Neuronal stem cell (in vitro differentiated cells): ENCODE measurements around the gene CFC1. TPM values are rescaled to one million over a fixed set of nuclear protein-coding genes. Genes with fewer than 3 reads are reported as not detected.
"Not testable (repeated sequence)": the region's sequence is repeated elsewhere in the genome, so short reads cannot be mapped to it uniquely, and the experiment has no call there.

Experiments used
- DNase-seq: peaks from one replicate; pipeline ENCODE4 v3.0.0-alpha.2; 2013; ENCODE audit warnings: low spot score
- H2AFZ ChIP-seq: one replicate; pipeline ENCODE4 v1.6.1; 2013; ENCODE audit warnings: mild to moderate bottlenecking, low read length, inconsistent platforms
- H2AK5ac ChIP-seq: 2 replicates; pipeline ENCODE4 v1.6.1; 2013; ENCODE audit warnings: low read depth, mild to moderate bottlenecking, inconsistent platforms, low read length, moderate library complexity, mixed read lengths
- H2BK120ac ChIP-seq: 2 replicates; pipeline ENCODE4 v1.6.1; 2013; ENCODE audit warnings: low read depth, mild to moderate bottlenecking, inconsistent platforms, low read length, moderate library complexity, mixed read lengths
- H2BK12ac ChIP-seq: one replicate; pipeline ENCODE4 v1.6.1; 2013; ENCODE audit warnings: low read length, inconsistent platforms
- H2BK15ac ChIP-seq: 2 replicates; pipeline ENCODE4 v1.6.1; 2013; ENCODE audit warnings: mild to moderate bottlenecking, low read length, inconsistent platforms, mixed read lengths
- H2BK5ac ChIP-seq: one replicate; pipeline ENCODE4 v1.6.1; 2013; ENCODE audit warnings: inconsistent platforms, mild to moderate bottlenecking, low read length, moderate library complexity
- H3K14ac ChIP-seq: one replicate; pipeline ENCODE4 v1.6.1; 2013; ENCODE audit warnings: low read length, inconsistent platforms
- H3K18ac ChIP-seq: 2 replicates; pipeline ENCODE4 v1.6.1; 2013; ENCODE audit warnings: low read length, inconsistent platforms
- H3K23ac ChIP-seq: 2 replicates; pipeline ENCODE4 v1.6.1; 2013; ENCODE audit warnings: low read depth, mild to moderate bottlenecking, mixed read lengths, low read length, inconsistent platforms; ENCODE audit not compliant: poor library complexity
- H3K27ac ChIP-seq: replicated peaks from 3 replicates; pipeline ENCODE4 v1.5.1; 2013; ENCODE audit warnings: low read length, inconsistent platforms
- H3K27me3 ChIP-seq, 3 experiments: 2 replicates each; pipeline ENCODE4 v1.6.1; 2013; ENCODE audit warnings: low read length in 3 of 3, mild to moderate bottlenecking in 2 of 3, inconsistent platforms in 1 of 3, low read depth in 1 of 3, mixed read lengths in 1 of 3, moderate library complexity in 1 of 3; ENCODE audit not compliant: control insufficient read depth in 3 of 3, insufficient read depth in 3 of 3
- H3K36me3 ChIP-seq, 2 donors: replicated peaks in 1 of 2; 2 replicates each; pipeline ENCODE4 v1.6.1; 2013; ENCODE audit warnings: low read length in 2 of 2; ENCODE audit not compliant: control insufficient read depth in 2 of 2, insufficient read depth in 2 of 2
- H3K4ac ChIP-seq: 2 replicates; pipeline ENCODE4 v1.6.1; 2013; ENCODE audit warnings: inconsistent platforms, mild to moderate bottlenecking, low read length, moderate library complexity
- H3K4me1 ChIP-seq, 2 donors: 1 replicate in 1 of 2; 2 replicates in 1 of 2; pipeline ENCODE4 v1.6.1; 2013; ENCODE audit warnings: low read length in 2 of 2, low read depth in 1 of 2; ENCODE audit not compliant: control insufficient read depth in 2 of 2, insufficient read depth in 1 of 2
- H3K4me2 ChIP-seq: one replicate; pipeline ENCODE4 v1.6.1; 2013; ENCODE audit warnings: mild to moderate bottlenecking, low read length, inconsistent platforms; ENCODE audit not compliant: insufficient read depth, poor library complexity, severe bottlenecking
- H3K4me3 ChIP-seq, 2 donors: 2 replicates each; pipeline ENCODE4 v1.5.1; 2013; ENCODE audit warnings: low read length in 2 of 2, mild to moderate bottlenecking in 2 of 2, inconsistent platforms in 1 of 2, moderate library complexity in 1 of 2
- H3K79me1 ChIP-seq: one replicate; pipeline ENCODE4 v1.6.1; 2013; ENCODE audit warnings: low read depth, mild to moderate bottlenecking, inconsistent platforms, low read length, moderate library complexity
- H3K9ac ChIP-seq: one replicate; pipeline ENCODE4 v1.6.1; 2013; ENCODE audit warnings: mild to moderate bottlenecking, low read depth, low read length, inconsistent platforms; ENCODE audit not compliant: poor library complexity
- H3K9me3 ChIP-seq, 2 donors: replicated peaks in 1 of 2; 2 replicates each; pipeline versions ENCODE3 to v1.6.1; 2013; ENCODE audit warnings: low read length in 2 of 2, mild to moderate bottlenecking in 2 of 2, inconsistent platforms in 1 of 2, low read depth in 1 of 2, mixed read lengths in 1 of 2, moderate library complexity in 1 of 2; ENCODE audit not compliant: control insufficient read depth in 2 of 2, insufficient read depth in 1 of 2
- H4K8ac ChIP-seq: one replicate; pipeline ENCODE4 v1.6.1; 2013; ENCODE audit warnings: low read depth, mild to moderate bottlenecking, inconsistent platforms, low read length, moderate library complexity
- H4K91ac ChIP-seq: one replicate; pipeline ENCODE4 v1.6.1; 2013; ENCODE audit warnings: low read length, low read depth, mild to moderate bottlenecking, inconsistent platforms; ENCODE audit not compliant: poor library complexity
- WGBS, 2 donors: extraction: QIAGEN DNeasy Blood & Tissue Kit; methylation state at CpG; one replicate each; pipeline ENCODE4 v1.1.7; 2013; ENCODE audit warnings: missing lambda C conversion rate in 2 of 2, mixed read lengths in 1 of 2; ENCODE audit not compliant: insufficient read length in 2 of 2, insufficient replicate concordance in 1 of 2; ENCODE audit errors: extremely low coverage in 2 of 2; 5-methylcytosine and 5-hydroxymethylcytosine counted together
- polyA plus RNA-seq, 2 experiments: library from polyadenylated mRNA; stranded (reverse); fragments of 200-250 nt; gene quantifications; one replicate each; pipeline ENCODE4 v1.2.3, GENCODE V29; 2013

CFC1 gene
- not detected for polyA plus RNA-seq (2013, experiment 1 of 2)
- not detected for polyA plus RNA-seq (2013, experiment 2 of 2)

- no CpG with 5 or more reads among the region's 6 CpGs for WGBS, 2 donors
- H3K23ac ChIP-seq: not testable (repeated sequence)
Observed at GRCh38 chr2:130599393-130599792, at the start of gene CFC1. TSS of gene CFC1 (minus strand) at chr2:130599575. CDS start at chr2:130599287, 288 bp downstream.

GRCh38 chr2:130641688-130642087 lies 42.3 kb upstream of the CFC1 start:
- H3K27ac ChIP-seq, H2BK120ac ChIP-seq: not testable (repeated sequence)
- no CpG with 5 or more reads among the region's 4 CpGs for WGBS, 2 donors

More at GRCh38 chr2:130599393-130599792, at the start of gene CFC1:
- not testable (repeated sequence) for H3K18ac ChIP-seq, DNase-seq, H2BK5ac ChIP-seq, H3K4me2 ChIP-seq, H3K36me3 ChIP-seq, H2BK120ac ChIP-seq, H2BK12ac ChIP-seq, H3K4ac ChIP-seq, H3K9ac ChIP-seq, H2AFZ ChIP-seq, H3K4me3 ChIP-seq, H2AK5ac ChIP-seq, H3K27ac ChIP-seq, H3K4me1 ChIP-seq, H3K14ac ChIP-seq, H3K9me3 ChIP-seq, H4K91ac ChIP-seq, H3K27me3 ChIP-seq, H2BK15ac ChIP-seq, H3K79me1 ChIP-seq, H4K8ac ChIP-seq

GRCh38 chr2:130638973-130639372 lies 39.6 kb upstream of the CFC1 start:
- not testable (repeated sequence) for H3K14ac ChIP-seq, H2BK12ac ChIP-seq, H4K8ac ChIP-seq, H3K18ac ChIP-seq, H3K23ac ChIP-seq, H3K27me3 ChIP-seq, H2BK15ac ChIP-seq, H2BK120ac ChIP-seq, H3K4me1 ChIP-seq, H3K4ac ChIP-seq, H3K79me1 ChIP-seq, H3K9ac ChIP-seq, DNase-seq, H3K4me2 ChIP-seq, H3K27ac ChIP-seq, H2AFZ ChIP-seq, H3K36me3 ChIP-seq, H2AK5ac ChIP-seq, H2BK5ac ChIP-seq, H3K9me3 ChIP-seq, H3K4me3 ChIP-seq, H4K91ac ChIP-seq
- WGBS, 2 donors: no CpG with 5 or more reads among the region's 2 CpGs

More at GRCh38 chr2:130641688-130642087, 42.3 kb upstream of the CFC1 start:
- H4K8ac ChIP-seq, H3K9me3 ChIP-seq, H3K79me1 ChIP-seq, H4K91ac ChIP-seq, H3K23ac ChIP-seq, H3K4me1 ChIP-seq, H3K9ac ChIP-seq, H3K14ac ChIP-seq, H3K18ac ChIP-seq, H3K4me3 ChIP-seq, H3K36me3 ChIP-seq, H2BK5ac ChIP-seq, H3K4me2 ChIP-seq, H3K4ac ChIP-seq, DNase-seq, H2AFZ ChIP-seq, H2AK5ac ChIP-seq, H2BK12ac ChIP-seq, H3K27me3 ChIP-seq, H2BK15ac ChIP-seq: not testable (repeated sequence)

- H3K9ac ChIP-seq, H3K27me3 ChIP-seq, H2AFZ ChIP-seq, H3K9me3 ChIP-seq, H4K8ac ChIP-seq, H2BK5ac ChIP-seq, H3K4me2 ChIP-seq, H3K27ac ChIP-seq, H3K36me3 ChIP-seq, H2BK120ac ChIP-seq, H2AK5ac ChIP-seq, H3K4ac ChIP-seq, H2BK15ac ChIP-seq, H4K91ac ChIP-seq, H3K23ac ChIP-seq, H3K18ac ChIP-seq, H3K4me1 ChIP-seq, H2BK12ac ChIP-seq, H3K79me1 ChIP-seq, H3K4me3 ChIP-seq, H3K14ac ChIP-seq, DNase-seq: not testable (repeated sequence)
- WGBS, 2 donors: no CpG with 5 or more reads among the region's 10 CpGs
Observed at GRCh38 chr2:130628784-130629475, 29.6 kb upstream of the CFC1 start.
